GM18519 (cell line): Measurements from ENCODE around the gene KLC1.

Experiments used
- ATAC-seq: cut with Tn5 transposase; IDR thresholded peaks from one replicate; pipeline ENCODE4 v1.9.1; 2021; ENCODE audit warnings: mild to moderate bottlenecking, moderate library complexity; ENCODE audit not compliant: unreplicated experiment, low FRiP score

KLC1 gene

DNA sequence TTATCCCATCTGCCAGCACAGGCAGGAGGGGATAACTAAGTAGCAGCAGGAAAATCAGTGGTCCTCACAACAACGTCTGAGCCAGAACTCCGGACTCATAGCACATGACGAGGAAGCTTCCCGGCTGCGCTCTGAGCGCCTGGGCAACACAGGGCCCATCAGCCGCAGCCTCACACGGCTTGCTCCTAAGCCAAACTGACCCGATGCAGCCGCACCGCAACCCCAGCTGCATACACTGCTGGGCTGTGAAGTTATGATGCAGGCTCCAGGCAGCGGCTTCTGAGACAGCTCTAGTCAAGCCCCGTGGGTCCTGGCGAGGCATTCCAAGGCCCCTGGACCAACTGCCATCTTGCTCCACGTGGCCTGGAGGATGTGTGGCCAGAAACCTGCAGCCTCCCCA lies 114.7 kb downstream of the KLC1 start:
- no peak for ATAC-seq

DNA sequence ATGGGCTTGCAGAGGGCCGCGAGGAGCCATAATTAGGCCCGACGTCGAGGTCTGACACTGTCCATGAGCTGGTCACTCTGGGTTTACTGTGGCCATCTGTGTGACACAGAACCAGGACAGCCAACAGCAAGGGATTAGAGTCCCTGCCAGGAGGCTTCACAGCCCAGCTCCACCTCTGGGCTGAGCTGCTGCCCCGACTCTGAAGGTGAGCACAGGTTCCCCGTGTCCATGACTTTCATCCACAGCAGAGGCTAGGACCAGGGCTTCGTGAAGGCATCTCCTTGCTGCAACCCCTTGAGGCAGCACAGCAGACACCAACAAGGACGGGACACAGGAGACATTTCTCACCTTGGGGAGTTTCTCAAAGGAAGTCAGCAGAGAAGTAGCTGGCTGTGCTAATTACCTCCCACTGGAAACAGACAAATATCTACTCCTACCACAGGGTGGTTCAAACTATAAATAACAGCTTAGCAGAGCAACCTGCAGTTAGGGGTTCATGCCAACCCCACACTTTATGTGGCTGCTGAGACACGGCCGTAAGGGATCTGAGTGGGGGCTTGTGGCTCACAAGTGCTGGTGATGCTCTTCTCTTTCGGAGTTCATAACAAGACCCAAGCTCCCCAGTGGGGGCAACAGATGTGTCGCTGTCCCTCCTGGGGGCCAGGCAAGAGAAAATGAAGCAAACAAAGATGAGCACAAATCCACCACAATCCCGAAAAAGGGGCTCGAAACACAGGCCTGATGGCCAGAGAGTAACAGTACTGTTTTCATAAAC lies 115.8 kb downstream of the KLC1 start:
- ATAC-seq, result no peak

DNA sequence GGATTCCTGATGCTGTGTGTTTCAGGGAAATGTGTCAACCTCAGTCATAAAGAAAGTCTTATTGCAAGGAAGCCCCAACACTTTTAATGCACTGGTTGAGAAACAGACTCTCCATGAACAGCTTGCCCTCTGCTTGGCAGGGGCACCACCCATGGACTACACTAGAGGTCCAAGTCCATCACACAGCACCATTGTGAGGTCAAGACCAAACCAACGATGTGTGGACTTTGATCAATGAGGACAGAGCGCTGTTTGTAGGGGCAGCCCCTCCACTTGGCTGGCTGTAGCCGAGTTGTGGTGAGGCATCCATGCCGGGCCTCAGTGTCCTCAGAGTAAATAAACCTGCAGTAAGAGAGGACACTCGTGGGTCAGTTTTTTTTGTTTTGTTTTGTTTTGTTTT lies 116.4 kb downstream of the KLC1 start:
- no peak for ATAC-seq

DNA sequence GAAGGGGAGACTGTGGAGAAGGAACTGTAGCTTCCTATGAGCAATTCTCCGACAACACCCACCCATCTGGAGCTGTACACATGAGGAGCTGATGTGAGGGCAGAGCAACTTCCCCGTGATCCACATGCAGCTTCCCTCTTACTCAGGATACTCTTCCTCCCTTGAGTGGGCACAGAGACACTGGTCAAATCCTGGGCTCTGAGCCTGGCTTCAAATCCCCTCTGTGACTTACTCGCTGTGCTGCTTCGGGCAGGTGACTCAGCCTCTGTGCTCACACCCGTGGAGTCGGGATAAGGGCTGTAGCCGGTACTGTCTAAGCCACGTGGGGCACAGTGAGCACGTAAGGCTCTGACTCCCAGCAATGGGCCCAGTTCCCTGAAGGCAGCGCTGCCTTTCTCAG lies 117.7 kb downstream of the KLC1 start:
- ATAC-seq, result no peak

DNA sequence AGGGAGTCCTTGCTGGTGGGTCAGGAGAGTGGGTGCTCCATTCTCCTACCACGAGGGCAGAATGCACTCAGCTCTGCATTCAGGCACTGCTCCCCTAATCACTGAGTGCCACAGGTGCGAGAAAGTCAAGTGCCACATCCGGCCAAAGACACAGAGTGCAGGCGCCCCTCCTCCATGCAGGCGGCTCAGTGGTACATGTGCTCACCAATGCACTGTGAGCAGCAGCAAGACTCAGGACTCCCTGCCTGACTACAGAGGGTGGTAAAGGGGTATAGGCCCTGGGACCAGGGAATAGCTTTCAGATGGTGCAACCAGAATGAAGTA lies 119.5 kb downstream of the KLC1 start:
- no peak for ATAC-seq

DNA sequence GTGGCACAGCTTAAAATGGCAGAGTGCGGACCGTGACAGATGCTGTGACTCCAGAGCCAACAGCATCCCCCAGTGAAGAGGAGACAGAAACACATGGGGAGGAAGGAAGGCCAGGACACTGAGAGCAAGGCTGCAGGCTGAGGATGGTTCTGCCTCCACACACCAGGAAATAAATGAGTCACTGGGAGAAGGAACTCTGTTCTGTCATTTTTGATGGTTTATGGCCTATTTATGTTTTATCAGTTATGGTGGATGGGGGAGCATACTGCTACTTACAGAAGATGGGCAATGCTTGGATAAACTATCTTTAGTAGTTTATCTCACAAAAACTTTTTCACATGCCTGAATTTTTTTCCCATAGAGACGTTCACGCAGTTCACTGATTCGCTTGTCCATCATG lies 120.4 kb downstream of the KLC1 start:
- no peak for ATAC-seq

DNA sequence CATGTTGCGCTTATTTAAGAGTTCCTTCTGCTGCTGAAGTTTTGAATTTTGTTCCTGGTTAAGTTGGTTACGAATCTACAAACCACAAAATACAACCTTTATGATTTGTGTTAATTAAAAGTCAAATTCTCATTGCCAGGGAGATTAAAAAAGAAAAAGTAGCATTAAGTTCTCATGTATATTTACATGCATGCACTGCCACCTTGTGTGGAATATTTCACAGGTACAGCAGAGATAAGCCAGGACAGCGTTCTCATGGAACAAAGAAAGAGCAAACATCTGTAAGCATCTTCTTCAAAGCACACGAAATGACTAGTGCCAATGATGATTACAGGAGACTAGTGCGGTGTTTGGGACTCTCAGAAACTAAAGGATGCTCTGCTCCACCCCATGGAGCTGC lies 120.8 kb downstream of the KLC1 start:
- no peak for ATAC-seq
